PC-3 (cell line): ENCODE results near the gene LTBP1.

Source experiments
- CTCF ChIP-seq: fragments of 300-600 bp; sonication (generic); conservative IDR thresholded peaks from 2 replicates; pipeline ENCODE4 v1.5.1; 2017; ENCODE audit warnings: antibody characterized with exemption, low read depth, mild to moderate bottlenecking, low read length
- EZH2 ChIP-seq: fragments of 300-600 bp; sonication (generic); IDR thresholded peaks from one replicate; pipeline ENCODE4 v1.6.1; 2017; ENCODE audit warnings: antibody characterized with exemption, mild to moderate bottlenecking, low read length; ENCODE audit not compliant: unreplicated experiment
- EZH2phosphoT487 ChIP-seq: fragments of 300-600 bp; sonication (generic); IDR thresholded peaks from 2 replicates; pipeline ENCODE4 v1.6.1; 2018; ENCODE audit warnings: mild to moderate bottlenecking, antibody characterized with exemption, low read length, borderline replicate concordance

GRCh38 chr2:32988525-32988924, 41.8 kb downstream of the LTBP1 start:
- no peak for TF ChIP-seq EZH2
- no peak for TF ChIP-seq CTCF
- TF ChIP-seq EZH2phosphoT487, result no peak
